ENCODE results near the gene CHMP5.

The CHMP5 gene

DNA sequence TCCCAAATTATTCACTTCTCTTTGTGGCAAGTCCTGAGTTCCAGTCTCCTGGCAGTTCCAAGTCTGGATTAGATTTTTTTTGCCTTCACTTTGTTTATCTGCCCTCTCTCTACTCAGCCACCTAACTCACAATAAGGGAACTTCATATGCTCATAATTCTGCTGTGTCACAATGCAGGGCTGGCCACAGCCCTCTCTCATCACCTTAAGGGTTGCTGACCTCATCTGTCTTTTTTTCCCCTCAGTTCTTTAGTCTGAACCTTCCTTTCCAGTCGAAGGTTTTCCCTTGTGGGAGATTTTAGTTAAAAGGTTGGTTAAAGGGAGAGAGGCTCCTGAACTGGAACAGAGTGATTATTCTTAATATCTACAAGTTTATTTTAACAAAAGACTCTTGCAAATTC, 4.5 kb upstream of the CHMP5 start:
- no peak overlapping the region for H3K27ac ChIP-seq (ENCODE audit: low read length)
- H3K4me3 ChIP-seq (ENCODE audit: low read length in 2 of 2), result no peak overlapping the region
- peaks cover 49 to 52% of the 10 kb centered on the region in 2 donors for H3K36me3 ChIP-seq (ENCODE audit: control insufficient read depth in 2 of 2, insufficient read depth in 2 of 2, low read length in 2 of 2)
- no peaks in the 10 kb centered on the region for H3K27me3 ChIP-seq (ENCODE audit: control insufficient read depth in 1 of 2, insufficient read depth in 2 of 2, low read length in 2 of 2)
- no peaks in the 10 kb centered on the region for H3K9me3 ChIP-seq (ENCODE audit: control insufficient read depth in 2 of 2, low read length in 2 of 2)
- H3K9ac ChIP-seq (ENCODE audit: low read length in 2 of 2), result no peak overlapping the region
- H3K4me1 ChIP-seq (ENCODE audit: control insufficient read depth, insufficient read depth, low read length), result peaks cover 15% of the 10 kb centered on the region

GRCh38 chr9:33263131-33264002, 1.5 kb upstream of the CHMP5 start:
- Histone ChIP-seq H3K4me3 (ENCODE audit: low read length in 2 of 2) (peak overlapping the region; percentile 97), H3K27me3 (ENCODE audit: control insufficient read depth in 1 of 2, insufficient read depth in 2 of 2, low read length in 2 of 2) (no peaks in the 10 kb centered on the region), H3K9me3 (ENCODE audit: control insufficient read depth in 2 of 2, low read length in 2 of 2) (no peaks in the 10 kb centered on the region), H3K9ac (ENCODE audit: low read length in 2 of 2) (peak overlapping the region; percentile 94 to 97), H3K36me3 (ENCODE audit: control insufficient read depth in 2 of 2, insufficient read depth in 2 of 2, low read length in 2 of 2) (peaks cover 35 to 44% of the 10 kb centered on the region in 2 donors), H3K4me1 (ENCODE audit: control insufficient read depth, insufficient read depth, low read length) (peaks cover 23% of the 10 kb centered on the region), H3K27ac (ENCODE audit: low read length) (peak overlapping the region; percentile 85)

GRCh38 chr9:33264003-33264472, 811 bp upstream of the CHMP5 start:
- Histone ChIP-seq H3K27me3 (ENCODE audit: control insufficient read depth in 1 of 2, insufficient read depth in 2 of 2, low read length in 2 of 2) (no peaks in the 10 kb centered on the region), H3K4me3 (ENCODE audit: low read length in 2 of 2) (peak overlapping the region; percentile 97), H3K27ac (ENCODE audit: low read length) (peak overlapping the region; percentile 85), H3K9me3 (ENCODE audit: control insufficient read depth in 2 of 2, low read length in 2 of 2) (no peaks in the 10 kb centered on the region), H3K36me3 (ENCODE audit: control insufficient read depth in 2 of 2, insufficient read depth in 2 of 2, low read length in 2 of 2) (peaks cover 30 to 37% of the 10 kb centered on the region in 2 donors), H3K4me1 (ENCODE audit: control insufficient read depth, insufficient read depth, low read length) (peaks cover 23% of the 10 kb centered on the region), H3K9ac (ENCODE audit: low read length in 2 of 2) (peak overlapping the region; percentile 94 to 97)

GRCh38 chr9:33265211-33265865, 489 bp downstream of the CHMP5 start:
- Histone ChIP-seq H3K27ac (ENCODE audit: low read length) (peak overlapping the region; percentile 85), H3K36me3 (ENCODE audit: control insufficient read depth in 2 of 2, insufficient read depth in 2 of 2, low read length in 2 of 2) (peaks cover 22 to 32% of the 10 kb centered on the region in 2 donors), H3K9ac (ENCODE audit: low read length in 2 of 2) (peak overlapping the region; percentile 66 to 91)

GRCh38 chr9:33267151-33267767, 2.4 kb downstream of the CHMP5 start:
- Histone ChIP-seq H3K4me1 (ENCODE audit: control insufficient read depth, insufficient read depth, low read length) (peaks cover 23% of the 10 kb centered on the region), H3K27me3 (ENCODE audit: control insufficient read depth in 1 of 2, insufficient read depth in 2 of 2, low read length in 2 of 2) (no peaks in the 10 kb centered on the region), H3K9me3 (ENCODE audit: control insufficient read depth in 2 of 2, low read length in 2 of 2) (no peaks in the 10 kb centered on the region), H3K9ac (ENCODE audit: low read length in 2 of 2) (no peak overlapping the region), H3K36me3 (ENCODE audit: control insufficient read depth in 2 of 2, insufficient read depth in 2 of 2, low read length in 2 of 2) (peaks cover 21 to 34% of the 10 kb centered on the region in 2 donors), H3K4me3 (ENCODE audit: low read length in 2 of 2) (no peak overlapping the region), H3K27ac (ENCODE audit: low read length) (no peak overlapping the region)

More at GRCh38 chr9:33265211-33265865, 489 bp downstream of the CHMP5 start:
- Histone ChIP-seq H3K4me1 (ENCODE audit: control insufficient read depth, insufficient read depth, low read length) (peaks cover 23% of the 10 kb centered on the region), H3K4me3 (ENCODE audit: low read length in 2 of 2) (peak overlapping the region; percentile 72 to 97), H3K27me3 (ENCODE audit: control insufficient read depth in 1 of 2, insufficient read depth in 2 of 2, low read length in 2 of 2) (no peaks in the 10 kb centered on the region), H3K9me3 (ENCODE audit: control insufficient read depth in 2 of 2, low read length in 2 of 2) (no peaks in the 10 kb centered on the region)

DNA sequence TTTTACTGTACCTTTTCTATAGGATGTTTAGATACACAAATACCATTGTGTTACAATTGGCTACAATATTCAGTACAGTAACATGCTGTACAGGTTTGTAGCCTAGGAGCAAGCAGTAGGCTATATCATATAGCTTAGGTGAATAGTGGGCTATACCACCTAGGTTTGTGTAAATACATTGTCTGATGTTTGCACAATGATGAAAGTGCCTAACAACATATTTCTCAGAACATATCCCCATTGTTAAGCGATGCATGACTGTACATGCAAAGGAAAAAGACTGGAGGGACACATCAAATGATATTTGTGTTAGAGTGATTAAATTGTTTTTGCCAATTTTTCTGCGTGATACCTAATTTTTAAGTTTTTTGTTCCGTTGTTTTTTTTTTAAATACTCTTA, 5.3 kb downstream of the CHMP5 start:
- Histone ChIP-seq H3K4me1 (ENCODE audit: control insufficient read depth, insufficient read depth, low read length) (peaks cover 9% of the 10 kb centered on the region), H3K9me3 (ENCODE audit: control insufficient read depth in 2 of 2, low read length in 2 of 2) (no peaks in the 10 kb centered on the region), H3K36me3 (ENCODE audit: control insufficient read depth in 2 of 2, insufficient read depth in 2 of 2, low read length in 2 of 2) (peaks cover 32 to 44% of the 10 kb centered on the region in 2 donors), H3K9ac (ENCODE audit: low read length in 2 of 2) (no peak overlapping the region), H3K4me3 (ENCODE audit: low read length in 2 of 2) (no peak overlapping the region), H3K27me3 (ENCODE audit: control insufficient read depth in 1 of 2, insufficient read depth in 2 of 2, low read length in 2 of 2) (no peaks in the 10 kb centered on the region), H3K27ac (ENCODE audit: low read length) (no peak overlapping the region)

- peaks cover 39 to 54% of the 10 kb centered on the region in 2 donors for H3K36me3 ChIP-seq (ENCODE audit: control insufficient read depth in 2 of 2, insufficient read depth in 2 of 2, low read length in 2 of 2)
- no peak overlapping the region for H3K9ac ChIP-seq (ENCODE audit: low read length in 2 of 2)
- H3K4me3 ChIP-seq (ENCODE audit: low read length in 2 of 2), result no peak overlapping the region
- no peaks in the 10 kb centered on the region for H3K27me3 ChIP-seq (ENCODE audit: control insufficient read depth in 1 of 2, insufficient read depth in 2 of 2, low read length in 2 of 2)
- H3K9me3 ChIP-seq (ENCODE audit: control insufficient read depth in 2 of 2, low read length in 2 of 2), result no peaks in the 10 kb centered on the region
- H3K4me1 ChIP-seq (ENCODE audit: control insufficient read depth, insufficient read depth, low read length), result no peaks in the 10 kb centered on the region
- H3K27ac ChIP-seq (ENCODE audit: low read length), result no peak overlapping the region
Observed at GRCh38 chr9:33272061-33272460, 7.2 kb downstream of the CHMP5 start.

- Histone ChIP-seq H3K36me3 (ENCODE audit: control insufficient read depth in 2 of 2, insufficient read depth in 2 of 2, low read length in 2 of 2) (peaks cover 49 to 56% of the 10 kb centered on the region in 2 donors), H3K9ac (ENCODE audit: low read length in 2 of 2) (no peak overlapping the region), H3K27ac (ENCODE audit: low read length) (no peak overlapping the region), H3K9me3 (ENCODE audit: control insufficient read depth in 2 of 2, low read length in 2 of 2) (no peaks in the 10 kb centered on the region), H3K4me3 (ENCODE audit: low read length in 2 of 2) (no peak overlapping the region), H3K4me1 (ENCODE audit: control insufficient read depth, insufficient read depth, low read length) (no peaks in the 10 kb centered on the region), H3K27me3 (ENCODE audit: control insufficient read depth in 1 of 2, insufficient read depth in 2 of 2, low read length in 2 of 2) (no peaks in the 10 kb centered on the region)
Observed at GRCh38 chr9:33273266-33273971, 8.6 kb downstream of the CHMP5 start.

DNA sequence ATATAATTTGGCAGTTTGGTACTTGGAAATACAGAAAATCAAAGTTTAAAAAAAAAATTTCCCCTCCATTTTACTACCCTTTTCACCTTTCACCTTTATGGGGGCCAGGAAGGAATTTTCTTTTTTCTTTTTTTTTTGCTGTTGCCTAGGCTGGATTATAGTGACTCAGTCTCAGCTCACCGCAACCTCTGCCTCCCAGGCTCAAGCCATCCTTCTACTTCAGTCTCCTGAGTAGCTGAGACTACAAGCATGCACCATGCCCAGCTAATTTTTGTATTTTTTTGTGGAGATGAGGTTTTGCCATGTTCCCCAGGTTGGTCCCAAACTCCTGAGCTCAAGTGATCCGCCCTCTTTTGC, 9.1 kb downstream of the CHMP5 start:
- no peak overlapping the region for H3K9ac ChIP-seq (ENCODE audit: low read length in 2 of 2)
- H3K27ac ChIP-seq (ENCODE audit: low read length), result no peak overlapping the region
- H3K4me1 ChIP-seq (ENCODE audit: control insufficient read depth, insufficient read depth, low read length), result no peaks in the 10 kb centered on the region
- peaks cover 53 to 59% of the 10 kb centered on the region in 2 donors for H3K36me3 ChIP-seq (ENCODE audit: control insufficient read depth in 2 of 2, insufficient read depth in 2 of 2, low read length in 2 of 2)
- H3K9me3 ChIP-seq (ENCODE audit: control insufficient read depth in 2 of 2, low read length in 2 of 2), result no peaks in the 10 kb centered on the region
- H3K4me3 ChIP-seq (ENCODE audit: low read length in 2 of 2), result no peak overlapping the region
- no peaks in the 10 kb centered on the region for H3K27me3 ChIP-seq (ENCODE audit: control insufficient read depth in 1 of 2, insufficient read depth in 2 of 2, low read length in 2 of 2)

GRCh38 chr9:33277484-33277883, 12.6 kb downstream of the CHMP5 start:
- no peak overlapping the region for H3K4me3 ChIP-seq (ENCODE audit: low read length in 2 of 2)
- H3K9ac ChIP-seq (ENCODE audit: low read length in 2 of 2), result no peak overlapping the region
- no peaks in the 10 kb centered on the region for H3K27me3 ChIP-seq (ENCODE audit: control insufficient read depth in 1 of 2, insufficient read depth in 2 of 2, low read length in 2 of 2)
- H3K27ac ChIP-seq (ENCODE audit: low read length), result no peak overlapping the region
- no peaks in the 10 kb centered on the region for H3K9me3 ChIP-seq (ENCODE audit: control insufficient read depth in 2 of 2, low read length in 2 of 2)
- peaks cover 50 to 62% of the 10 kb centered on the region in 2 donors for H3K36me3 ChIP-seq (ENCODE audit: control insufficient read depth in 2 of 2, insufficient read depth in 2 of 2, low read length in 2 of 2)
- no peaks in the 10 kb centered on the region for H3K4me1 ChIP-seq (ENCODE audit: control insufficient read depth, insufficient read depth, low read length)
